HG03039 (cell line): ENCODE results near the gene HORMAD2.

ENCODE experiments used
- ATAC-seq: cut with Tn5 transposase; IDR thresholded peaks from one replicate; pipeline ENCODE4 v1.9.1; 2021; ENCODE audit warnings: mild to moderate bottlenecking, moderate library complexity; ENCODE audit not compliant: unreplicated experiment

Gene HORMAD2

GRCh38 chr22:30159561-30160353 is 79.5 kb downstream of the HORMAD2 start:
- ATAC-seq: no peak

GRCh38 chr22:30161051-30161469 is 80.8 kb downstream of the HORMAD2 start:
- no peak for ATAC-seq

- no peak for ATAC-seq
Observed at GRCh38 chr22:30167296-30167695, 87.0 kb downstream of the HORMAD2 start.

GRCh38 chr22:30167734-30168133 is 87.5 kb downstream of the HORMAD2 start:
- no peak for ATAC-seq

GRCh38 chr22:30169002-30169401 is 88.7 kb downstream of the HORMAD2 start:
- ATAC-seq: no peak

- no peak for ATAC-seq
Observed at GRCh38 chr22:30170129-30170528, 89.9 kb downstream of the HORMAD2 start.

- ATAC-seq: no peak
Observed at GRCh38 chr22:30171008-30171407, 90.7 kb downstream of the HORMAD2 start.

- no peak for ATAC-seq
Observed at GRCh38 chr22:30175690-30176288, 95.5 kb downstream of the HORMAD2 start.

- ATAC-seq: no peak
Observed at GRCh38 chr22:30176431-30176830, 96.2 kb downstream of the HORMAD2 start.

GRCh38 chr22:30178181-30179126 is 98.2 kb downstream of the HORMAD2 start:
- ATAC-seq: no peak

GRCh38 chr22:30180616-30181015 is 100.4 kb downstream of the HORMAD2 start:
- no peak for ATAC-seq

GRCh38 chr22:30181459-30182349 is 101.4 kb downstream of the HORMAD2 start:
- no peak for ATAC-seq

- no peak for ATAC-seq
Observed at GRCh38 chr22:30182350-30182745, 102.1 kb downstream of the HORMAD2 start.

- no peak for ATAC-seq
Observed at GRCh38 chr22:30182815-30183214, 102.6 kb downstream of the HORMAD2 start.

- no peak for ATAC-seq
Observed at GRCh38 chr22:30183271-30183670, 103.0 kb downstream of the HORMAD2 start.

GRCh38 chr22:30183861-30184278 is 103.6 kb downstream of the HORMAD2 start:
- no peak for ATAC-seq

- ATAC-seq: no peak
Observed at GRCh38 chr22:30185129-30185528, 104.9 kb downstream of the HORMAD2 start.

GRCh38 chr22:30185549-30185948 is 105.3 kb downstream of the HORMAD2 start:
- ATAC-seq: no peak

- no peak for ATAC-seq
Observed at GRCh38 chr22:30186041-30186440, 105.8 kb downstream of the HORMAD2 start.

- no peak for ATAC-seq
Observed at GRCh38 chr22:30186510-30186909, 106.2 kb downstream of the HORMAD2 start.
